Stimulated activated CD4-positive, alpha-beta T cell treated with anti-CD3 and anti-CD28 coated beads, Interleukin-12 subunit alpha, Interleukin-12 subunit beta, amount 100 ng/mL, for 4 hours (primary cell): ENCODE results near the gene ATF6B.

Experiments used
- DNase-seq: peaks from one replicate; pipeline ENCODE4 v3.0.0-alpha.2; 2020

Gene ATF6B

GRCh38 chr6:32127717-32128592 lies at the start of gene ATF6B:
ATF6B (minus strand) TSS chr6:32128246; CDS start chr6:32128207, 39 bp downstream.
- peak; percentile 94 for DNase-seq

- DNase-seq: no peak
These were observed 49.2 kb upstream of the ATF6B start for GRCh38 chr6:32177183-32177787.

- no peak for DNase-seq
These were observed 48.6 kb upstream of the ATF6B start for GRCh38 chr6:32176476-32177182.

GRCh38 chr6:32175711-32176475 lies 47.8 kb upstream of the ATF6B start, which contains the start of gene AGPAT1:
AGPAT1 (minus strand) TSS chr6:32176084; CDS start chr6:32171496, 4,588 bp downstream.
- peak; percentile 98 for DNase-seq

- DNase-seq: no peak
These were observed 47.3 kb upstream of the ATF6B start for GRCh38 chr6:32175322-32175710.

- no peak for DNase-seq
These were observed 46.4 kb upstream of the ATF6B start for GRCh38 chr6:32174416-32174815.

- no peak for DNase-seq
These were observed 45.1 kb upstream of the ATF6B start for GRCh38 chr6:32173051-32173727.

- no peak for DNase-seq
These were observed 43.2 kb upstream of the ATF6B start for GRCh38 chr6:32171234-32171633.

- DNase-seq: no peak
These were observed 42.2 kb upstream of the ATF6B start for GRCh38 chr6:32170294-32170693.

GRCh38 chr6:32168807-32169591 lies 41.0 kb upstream of the ATF6B start:
- DNase-seq: no peak

- DNase-seq: no peak
These were observed 40.3 kb upstream of the ATF6B start for GRCh38 chr6:32168350-32168749.

GRCh38 chr6:32167761-32168262 lies 39.8 kb upstream of the ATF6B start:
- DNase-seq: no peak

- DNase-seq: no peak
These were observed 39.2 kb upstream of the ATF6B start for GRCh38 chr6:32167154-32167760.

- no peak for DNase-seq
These were observed 38.5 kb upstream of the ATF6B start for GRCh38 chr6:32166411-32167061.

- no peak for DNase-seq
These were observed 36.2 kb upstream of the ATF6B start, which contains the start of gene EGFL8 for GRCh38 chr6:32164295-32164694. EGFL8 (plus strand) TSS chr6:32164595; CDS start chr6:32166166, 1,571 bp downstream.

- DNase-seq: no peak
These were observed 35.7 kb upstream of the ATF6B start for GRCh38 chr6:32163559-32164258.

GRCh38 chr6:32158052-32158451 lies 30.0 kb upstream of the ATF6B start:
- no peak for DNase-seq

GRCh38 chr6:32156891-32157290 lies 28.8 kb upstream of the ATF6B start:
- no peak for DNase-seq

GRCh38 chr6:32154514-32155161 lies 26.6 kb upstream of the ATF6B start:
- DNase-seq: peak; percentile 52
